GM15510 (cell line): ENCODE measurements around the gene PBOV1.

Experiments
- POLR2A ChIP-seq: IDR thresholded peaks from 3 replicates; pipeline ENCODE4 v1.6.1; 2011; ENCODE audit warnings: borderline replicate concordance; ENCODE audit not compliant: insufficient read length; ENCODE audit errors: extremely low read depth

Gene PBOV1

GRCh38 chr6:138218449-138218848 is at the start of gene PBOV1:
Gene PBOV1, minus strand, starts transcription at chr6:138218491. Its CDS starts 96 bp downstream, at chr6:138218395.
- no peak for TF ChIP-seq POLR2A

GRCh38 chr6:138266095-138266494 is 47.8 kb upstream of the PBOV1 start:
- TF ChIP-seq POLR2A, result no peak

DNA sequence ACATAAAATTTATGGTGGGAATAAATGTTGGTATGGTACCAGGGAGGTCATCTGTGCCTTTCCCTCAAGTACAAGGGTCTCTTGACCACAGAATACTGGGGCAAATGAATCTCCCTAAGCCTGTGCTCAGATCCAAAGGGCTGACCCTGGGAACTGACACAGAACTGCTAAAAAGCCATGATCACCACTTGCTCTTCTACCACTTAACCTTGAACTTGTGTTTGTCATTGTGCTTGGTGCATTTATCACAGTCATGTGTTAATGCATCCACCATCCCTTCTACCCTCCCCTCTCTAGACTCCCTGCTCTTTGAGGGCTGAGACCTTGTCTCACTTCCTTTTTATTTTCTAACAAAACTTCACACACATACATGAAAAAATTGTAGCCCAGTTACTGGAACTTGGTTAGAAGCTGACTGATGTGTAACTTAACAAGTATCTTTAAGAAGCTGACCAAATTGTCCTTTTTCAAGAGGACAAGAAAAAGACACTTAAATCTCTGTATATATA is 46.1 kb upstream of the PBOV1 start:
- no peak for TF ChIP-seq POLR2A

GRCh38 chr6:138263963-138264362 is 45.7 kb upstream of the PBOV1 start:
- TF ChIP-seq POLR2A, result no peak

- TF ChIP-seq POLR2A, result no peak
These were observed 43.0 kb upstream of the PBOV1 start for GRCh38 chr6:138261116-138261780.

GRCh38 chr6:138258991-138259390 is 40.7 kb upstream of the PBOV1 start:
- no peak for TF ChIP-seq POLR2A

DNA sequence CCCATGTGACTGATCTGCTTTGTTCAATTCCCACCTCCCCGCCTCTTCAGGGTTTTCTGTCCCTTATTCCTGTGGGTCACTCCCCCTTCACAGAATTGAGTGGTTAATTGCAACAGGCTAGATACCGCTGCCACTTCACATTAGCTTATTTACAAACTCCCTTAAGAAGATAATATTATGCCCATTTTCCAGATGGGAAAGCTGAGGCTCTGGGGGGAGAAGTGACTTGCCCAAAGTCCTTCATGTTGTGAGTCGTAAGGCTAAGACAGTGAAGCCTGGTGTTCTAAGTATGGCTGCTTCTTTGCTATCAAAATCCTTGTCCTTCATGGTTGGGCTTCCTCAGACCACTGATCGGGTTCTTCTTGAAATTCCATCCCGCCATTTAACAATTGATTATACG is 39.9 kb upstream of the PBOV1 start:
- TF ChIP-seq POLR2A, result no peak

- no peak for TF ChIP-seq POLR2A
These were observed 39.3 kb upstream of the PBOV1 start for GRCh38 chr6:138257638-138258040.

GRCh38 chr6:138255443-138255842 is 37.2 kb upstream of the PBOV1 start:
- TF ChIP-seq POLR2A, result no peak

GRCh38 chr6:138253731-138254130 is 35.4 kb upstream of the PBOV1 start:
- TF ChIP-seq POLR2A, result no peak

DNA sequence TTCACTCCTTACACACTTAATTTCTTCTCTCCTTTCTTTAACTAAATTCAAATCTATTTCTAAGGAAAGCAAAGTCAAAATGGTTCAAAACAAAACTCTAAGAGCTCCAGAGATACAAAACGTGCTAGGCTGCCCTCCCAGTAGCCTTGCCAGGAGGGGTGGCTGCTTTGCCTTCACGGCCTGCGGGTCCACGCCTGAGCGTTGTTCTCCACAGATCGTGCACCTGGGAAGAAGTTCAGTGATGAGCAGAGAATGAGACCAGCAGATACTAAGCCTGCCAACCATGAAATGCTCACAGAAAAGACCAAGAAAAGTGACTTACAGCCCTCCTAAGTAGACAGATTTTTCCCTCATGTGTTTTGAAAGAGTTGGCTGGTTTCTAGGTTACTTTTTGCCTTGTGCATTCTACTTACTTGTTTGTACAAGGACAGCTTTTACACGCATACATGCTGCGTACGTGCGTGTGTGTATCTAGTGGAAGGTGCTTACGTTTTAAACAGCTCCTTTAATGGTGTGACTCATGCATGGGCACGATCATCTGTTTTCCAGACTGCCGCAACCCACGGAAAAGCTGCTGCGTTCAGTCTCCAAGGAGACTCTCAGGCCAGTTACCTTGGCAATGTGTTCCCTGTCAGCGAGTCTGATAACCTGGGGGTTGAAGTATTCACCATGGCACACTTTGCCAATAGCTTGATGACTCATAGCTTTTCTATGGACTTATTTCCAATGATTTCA is 32.4 kb upstream of the PBOV1 start:
- no peak for TF ChIP-seq POLR2A

DNA sequence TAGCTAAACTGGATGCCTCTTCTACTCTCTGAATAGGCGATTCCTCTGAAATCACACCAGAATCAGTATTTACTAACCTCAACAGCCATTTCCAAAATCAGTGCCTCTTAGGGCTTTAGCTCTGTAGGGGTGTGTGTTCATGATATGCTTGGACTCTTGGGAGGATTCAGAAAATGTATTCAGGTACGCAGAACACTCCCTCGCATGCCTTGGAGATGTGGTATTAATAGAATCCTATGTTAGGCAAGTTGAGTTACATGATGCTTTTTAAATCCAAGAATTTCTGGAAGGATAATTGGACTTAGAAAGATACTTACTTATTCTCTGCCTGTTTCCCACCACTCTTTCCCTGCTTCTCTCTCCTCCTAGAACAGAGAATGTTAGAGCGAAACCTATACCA is 31.8 kb upstream of the PBOV1 start:
- TF ChIP-seq POLR2A, result no peak

DNA sequence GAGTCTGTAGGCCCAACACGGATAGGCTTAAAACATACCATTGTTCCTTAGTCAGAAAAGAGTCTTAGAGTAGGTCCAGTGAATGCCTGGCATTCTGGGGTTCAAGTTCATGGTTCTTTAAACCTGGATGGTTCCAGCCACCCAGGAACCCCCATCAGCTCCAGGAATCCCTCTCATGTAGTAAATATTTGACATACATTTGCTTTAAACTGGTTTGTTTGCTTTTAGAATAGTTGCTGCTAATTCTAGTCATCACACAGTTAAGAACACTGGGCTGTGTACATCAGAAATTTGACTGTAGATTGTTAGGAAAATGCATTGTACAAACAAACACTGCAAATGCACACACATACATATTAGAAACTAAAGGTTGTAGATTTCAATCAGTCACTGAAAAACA is 30.6 kb upstream of the PBOV1 start:
- TF ChIP-seq POLR2A, result no peak

- TF ChIP-seq POLR2A, result no peak
These were observed 29.7 kb upstream of the PBOV1 start for GRCh38 chr6:138248011-138248410.

DNA sequence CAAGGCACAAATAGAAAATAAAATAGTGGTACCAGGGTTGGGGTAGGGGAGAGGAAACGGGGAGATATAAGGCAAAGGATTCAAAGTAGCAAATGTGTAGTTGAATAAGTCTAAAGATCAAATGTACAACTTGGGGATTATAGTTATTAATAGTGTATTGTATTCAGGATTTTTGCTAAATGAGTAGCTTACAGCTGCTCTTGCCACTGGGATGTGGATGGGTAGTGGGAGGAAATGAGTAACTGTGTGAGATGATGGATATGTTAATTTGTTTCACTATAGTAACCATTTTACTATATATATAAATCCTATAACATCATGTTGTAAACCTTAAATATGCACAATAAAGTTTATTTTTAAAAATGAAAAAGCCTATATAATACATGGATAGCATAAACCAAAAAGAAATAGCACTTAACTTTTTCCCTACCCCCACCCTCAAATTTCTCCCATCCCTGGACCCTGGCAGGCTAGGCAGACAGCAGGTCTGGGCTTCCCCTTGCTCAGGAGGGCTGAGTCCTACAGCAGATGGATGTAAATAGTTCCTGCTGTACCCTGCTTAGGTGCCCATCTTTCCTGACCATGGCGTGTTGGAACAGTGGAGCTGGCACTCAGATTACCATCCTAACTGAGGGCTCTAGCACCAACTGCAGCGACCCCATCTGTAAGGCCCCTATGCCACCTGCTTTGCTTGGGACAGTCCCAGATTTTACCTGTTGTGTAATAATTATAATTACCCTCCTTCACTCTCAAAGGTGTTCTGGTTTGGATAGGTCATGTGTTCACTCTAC is 28.6 kb upstream of the PBOV1 start:
- no peak for TF ChIP-seq POLR2A

DNA sequence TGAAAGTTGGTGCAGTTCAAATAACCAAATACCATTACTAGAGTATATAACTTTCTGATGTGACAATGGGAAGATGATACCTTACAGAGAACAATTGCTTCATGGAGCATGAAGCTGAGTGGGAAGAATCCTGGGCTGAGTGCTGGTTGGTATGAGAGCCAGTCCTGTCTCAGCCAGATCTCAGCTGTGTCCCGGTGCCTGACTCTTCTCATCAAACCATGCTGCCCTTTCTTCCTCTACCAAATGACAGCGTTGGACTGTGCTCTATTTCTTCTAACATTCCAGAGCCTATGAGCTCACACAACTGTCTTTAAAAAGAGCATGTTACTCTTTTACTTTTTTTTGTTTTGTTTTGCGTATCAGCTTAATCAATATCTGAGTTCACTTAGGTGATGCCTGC is 27.5 kb upstream of the PBOV1 start:
- TF ChIP-seq POLR2A, result no peak

- TF ChIP-seq POLR2A, result no peak
These were observed 24.8 kb upstream of the PBOV1 start for GRCh38 chr6:138242987-138243592.
